GM19238 (cell line): ENCODE data around the gene CNIH2.

Experiments used
- DNase-seq: peaks from one replicate; pipeline ENCODE4 v3.0.0; 2011; ENCODE audit warnings: low spot score; ENCODE audit not compliant: insufficient read length

The CNIH2 gene

DNA sequence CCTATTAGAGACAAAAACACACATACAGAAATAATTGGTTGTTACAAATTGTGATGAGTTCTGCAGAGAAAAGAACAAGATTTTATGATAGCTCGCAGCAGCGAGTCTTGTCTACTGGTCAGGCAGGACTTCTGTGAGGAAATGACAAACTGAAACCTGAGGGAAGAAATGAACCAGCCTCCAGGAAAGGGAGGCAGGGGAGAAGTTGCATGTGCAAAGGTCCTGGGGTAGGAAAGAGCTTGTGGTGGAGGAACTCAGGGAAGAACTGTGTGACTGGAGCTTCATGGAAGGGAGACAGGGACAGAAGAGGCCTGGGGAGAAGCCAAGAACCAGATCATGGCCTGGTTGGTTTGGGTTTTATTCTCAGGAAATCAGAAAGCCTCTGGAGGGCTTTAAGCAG is 18.8 kb upstream of the CNIH2 start:
- no peak for DNase-seq

DNA sequence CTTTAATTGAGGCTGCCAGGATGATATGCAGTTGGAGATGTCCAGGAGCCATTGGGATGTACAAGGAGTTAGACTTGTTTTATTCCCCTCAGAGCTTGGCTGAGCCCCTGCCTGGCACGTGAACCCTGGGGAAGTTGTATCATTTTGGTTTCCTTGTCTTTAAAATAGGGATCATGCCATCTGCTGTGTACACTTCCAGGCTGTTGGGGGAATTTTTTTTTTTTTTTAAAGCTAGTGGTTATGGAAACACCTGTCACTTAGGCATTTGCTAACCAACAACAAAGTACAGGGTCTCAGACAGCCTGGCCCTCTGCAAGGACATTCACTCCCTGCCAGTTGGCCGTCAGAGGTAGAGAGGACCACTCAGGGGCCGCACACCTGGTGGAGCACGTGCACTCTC is 18.0 kb upstream of the CNIH2 start:
- no peak for DNase-seq

DNA sequence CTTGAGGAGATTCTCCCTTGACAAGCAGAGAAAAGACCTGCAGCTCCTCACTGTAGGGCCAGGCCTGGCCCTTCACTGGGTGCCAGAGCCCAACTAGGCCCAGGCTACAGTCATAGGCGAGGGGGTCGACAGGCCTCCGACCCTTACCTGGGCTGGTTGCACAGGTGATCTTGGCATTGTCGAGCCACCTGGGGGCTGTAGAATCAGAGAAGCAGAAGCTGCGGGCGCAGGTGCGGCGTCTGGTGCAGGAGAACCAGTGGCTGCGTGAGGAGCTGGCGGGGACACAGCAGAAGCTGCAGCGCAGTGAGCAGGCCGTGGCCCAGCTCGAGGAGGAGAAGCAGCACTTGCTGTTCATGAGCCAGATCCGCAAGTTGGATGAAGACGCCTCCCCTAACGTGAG is 16.4 kb upstream of the CNIH2 start:
- DNase-seq: no peak

DNA sequence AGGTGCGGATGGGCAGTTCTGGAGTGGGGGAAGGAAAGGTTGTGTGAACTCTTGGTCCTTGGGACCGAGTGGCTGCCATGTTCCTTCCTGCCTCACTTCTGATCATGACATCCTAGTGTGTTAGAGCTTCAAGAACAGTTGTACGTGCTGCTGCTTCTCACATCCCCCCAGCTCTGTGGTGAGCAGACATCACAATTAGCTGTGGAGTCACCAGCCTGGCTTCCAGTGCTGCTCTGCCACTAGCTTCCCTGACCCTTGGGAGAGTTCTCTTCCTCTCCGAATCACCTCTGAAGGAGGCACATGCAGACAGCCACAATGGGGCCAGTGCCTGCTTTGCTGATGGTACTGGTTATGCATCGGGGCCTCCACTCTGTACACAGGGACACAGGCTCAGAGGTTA is 15.8 kb upstream of the CNIH2 start:
- DNase-seq: no peak

DNA sequence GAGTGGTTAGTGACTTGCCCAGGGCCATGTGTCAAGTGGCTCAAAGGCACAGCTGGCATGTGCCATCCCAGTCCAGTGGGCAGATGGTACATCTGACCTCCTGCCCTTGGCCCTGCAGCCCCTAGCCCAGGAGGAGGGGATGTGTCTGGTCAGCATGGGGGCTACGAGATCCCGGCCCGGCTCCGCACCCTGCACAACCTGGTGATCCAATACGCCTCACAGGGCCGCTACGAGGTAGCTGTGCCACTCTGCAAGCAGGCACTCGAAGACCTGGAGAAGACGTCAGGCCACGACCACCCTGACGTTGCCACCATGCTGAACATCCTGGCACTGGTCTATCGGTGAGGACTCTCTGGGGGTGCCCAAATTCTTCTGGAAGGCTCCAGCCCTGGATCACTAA is 15.3 kb upstream of the CNIH2 start:
- DNase-seq: no peak

DNA sequence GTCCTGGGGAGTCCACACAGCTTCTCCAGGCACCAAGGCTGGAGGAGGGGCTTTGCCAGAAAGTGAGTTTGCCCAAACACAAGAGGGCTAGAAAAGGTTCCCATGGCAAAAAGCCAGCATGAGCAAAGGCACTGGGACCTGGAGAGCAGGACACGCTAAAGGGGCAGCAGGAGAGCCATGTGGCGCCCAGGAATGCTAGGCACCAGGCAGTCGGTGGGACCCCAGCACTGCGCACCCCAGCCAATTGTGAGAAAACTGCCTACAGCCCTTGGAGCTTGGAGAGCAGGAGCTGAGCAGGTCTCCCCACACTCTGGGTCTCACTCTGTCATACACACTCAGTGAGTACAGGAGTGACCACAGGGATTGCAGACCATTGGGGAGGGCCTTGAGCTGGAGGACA is 14.7 kb upstream of the CNIH2 start:
- no peak for DNase-seq

DNA sequence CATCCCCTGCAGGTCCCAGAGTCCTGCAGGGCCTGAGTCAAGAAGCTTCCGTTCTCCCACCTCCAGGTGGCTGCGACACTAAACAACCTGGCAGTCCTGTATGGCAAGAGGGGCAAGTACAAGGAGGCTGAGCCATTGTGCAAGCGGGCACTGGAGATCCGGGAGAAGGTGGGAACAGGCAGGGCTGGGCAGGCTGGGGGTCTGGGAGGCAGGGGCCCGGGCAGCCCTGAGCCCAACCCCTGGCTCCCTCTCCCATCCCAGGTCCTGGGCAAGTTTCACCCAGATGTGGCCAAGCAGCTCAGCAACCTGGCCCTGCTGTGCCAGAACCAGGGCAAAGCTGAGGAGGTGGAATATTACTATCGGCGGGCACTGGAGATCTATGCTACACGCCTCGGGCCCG is 14.2 kb upstream of the CNIH2 start:
- no peak for DNase-seq

DNA sequence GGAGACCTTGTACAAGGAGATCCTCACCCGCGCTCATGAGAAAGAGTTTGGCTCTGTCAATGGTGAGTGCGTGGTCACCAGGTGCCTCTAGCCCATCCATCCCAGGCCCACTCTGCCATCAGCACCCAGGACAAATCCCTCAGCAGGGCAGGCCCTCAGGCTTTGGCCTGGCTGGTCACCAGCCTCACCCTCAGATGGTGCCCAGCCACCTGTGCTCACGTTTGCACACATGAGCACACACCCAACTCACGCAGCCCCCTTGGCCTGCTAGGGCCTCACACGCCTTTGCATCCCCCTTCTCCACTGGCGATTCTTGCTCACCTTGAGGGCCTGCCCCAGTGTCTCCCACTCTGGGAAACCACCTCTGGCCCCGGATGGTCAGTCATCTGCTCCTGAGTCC is 13.6 kb upstream of the CNIH2 start:
- no peak for DNase-seq

DNA sequence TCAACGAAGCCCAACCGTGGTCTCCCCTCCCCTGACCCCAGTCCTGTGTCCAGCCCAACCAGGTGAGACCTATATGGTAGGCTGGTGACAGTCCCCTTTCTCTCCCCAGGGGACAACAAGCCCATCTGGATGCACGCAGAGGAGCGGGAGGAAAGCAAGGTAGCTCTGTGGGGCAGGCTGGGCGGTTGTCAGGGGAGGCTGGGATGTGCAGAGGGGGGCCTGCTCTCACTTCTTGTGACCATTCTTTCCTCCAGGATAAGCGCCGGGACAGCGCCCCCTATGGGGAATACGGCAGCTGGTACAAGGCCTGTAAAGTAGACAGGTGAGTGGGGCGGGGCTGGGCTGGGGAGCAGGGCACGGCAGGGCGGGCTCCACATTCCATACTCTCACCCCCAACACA is 13.1 kb upstream of the CNIH2 start:
- DNase-seq: no peak

DNA sequence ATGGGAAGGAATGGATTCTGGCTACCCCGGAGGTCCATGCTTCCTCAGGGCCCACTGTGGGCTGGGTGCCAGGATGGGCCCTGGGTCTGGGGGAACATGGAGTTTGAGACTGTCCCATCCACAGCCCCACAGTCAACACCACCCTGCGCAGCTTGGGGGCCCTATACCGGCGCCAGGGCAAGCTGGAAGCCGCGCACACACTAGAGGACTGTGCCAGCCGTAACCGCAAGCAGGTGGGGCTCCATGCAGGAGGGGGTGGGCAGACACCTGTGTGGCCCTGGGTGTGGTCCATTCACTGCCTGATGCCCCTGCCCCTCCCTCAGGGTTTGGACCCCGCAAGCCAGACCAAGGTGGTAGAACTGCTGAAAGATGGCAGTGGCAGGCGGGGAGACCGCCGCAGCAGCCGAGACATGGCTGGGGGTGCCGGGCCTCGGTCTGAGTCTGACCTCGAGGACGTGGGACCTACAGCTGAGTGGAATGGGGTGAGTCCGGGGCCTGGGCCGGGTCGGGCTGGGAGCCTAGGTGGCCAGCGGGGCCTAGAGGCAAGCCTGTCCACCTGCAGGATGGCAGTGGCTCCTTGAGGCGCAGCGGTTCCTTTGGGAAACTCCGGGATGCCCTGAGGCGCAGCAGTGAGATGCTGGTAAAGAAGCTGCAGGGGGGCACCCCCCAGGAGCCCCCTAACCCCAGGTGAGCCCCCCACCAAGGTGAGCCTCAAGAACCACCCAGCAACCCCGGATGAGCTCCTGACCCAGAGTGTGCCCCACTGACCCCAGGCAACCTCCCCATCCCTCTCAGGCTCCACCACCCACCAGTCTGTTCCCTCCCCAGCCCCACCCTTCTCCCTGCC is 12.2 kb upstream of the CNIH2 start:
- DNase-seq: no peak

DNA sequence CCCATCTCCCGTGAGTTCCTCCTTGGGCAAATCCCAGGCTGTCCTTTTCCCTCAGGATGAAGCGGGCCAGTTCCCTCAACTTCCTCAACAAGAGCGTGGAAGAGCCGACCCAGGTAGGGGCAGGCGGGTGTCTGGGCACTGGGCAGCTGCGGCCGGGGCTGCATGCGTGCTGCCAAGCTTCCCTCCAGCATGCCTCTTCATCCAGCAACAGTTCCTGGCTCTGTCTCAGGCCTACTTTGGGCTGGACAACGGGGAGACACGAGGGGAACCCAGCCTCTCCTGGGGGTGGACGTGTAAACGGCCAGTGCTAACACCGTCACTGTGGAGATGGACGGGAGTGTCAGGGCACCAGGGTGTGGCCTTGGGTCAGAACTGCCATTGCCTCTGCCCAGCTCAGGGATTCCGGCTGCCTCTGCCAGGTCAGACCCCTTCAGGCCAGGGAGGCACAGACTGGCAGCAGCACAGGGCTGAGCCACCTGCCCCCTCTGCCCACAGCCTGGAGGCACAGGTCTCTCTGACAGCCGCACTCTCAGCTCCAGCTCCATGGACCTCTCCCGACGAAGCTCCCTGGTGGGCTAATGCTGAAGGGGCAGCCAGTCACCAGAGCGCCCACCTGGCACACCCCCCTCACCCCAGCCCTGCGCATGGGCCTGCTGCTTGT is 11.5 kb upstream of the CNIH2 start:
- no peak for DNase-seq

DNA sequence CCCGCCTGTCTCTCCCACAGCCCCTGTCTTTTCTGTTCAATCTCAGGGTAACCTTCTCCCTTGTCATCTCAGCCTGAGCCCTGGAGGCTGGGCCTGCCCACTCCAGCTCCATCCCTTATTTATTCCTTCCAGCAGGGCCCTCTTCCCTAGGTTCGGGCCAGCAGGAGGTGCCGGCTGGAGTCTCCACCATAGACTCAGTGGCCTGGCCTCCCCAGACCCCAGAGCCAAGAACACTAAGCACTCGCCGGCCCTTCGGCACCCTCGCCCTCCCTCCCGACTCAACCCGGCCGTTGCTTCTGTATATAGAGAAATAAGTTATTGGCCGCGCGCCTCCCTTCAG is 11.0 kb upstream of the CNIH2 start:
- no peak for DNase-seq

DNA sequence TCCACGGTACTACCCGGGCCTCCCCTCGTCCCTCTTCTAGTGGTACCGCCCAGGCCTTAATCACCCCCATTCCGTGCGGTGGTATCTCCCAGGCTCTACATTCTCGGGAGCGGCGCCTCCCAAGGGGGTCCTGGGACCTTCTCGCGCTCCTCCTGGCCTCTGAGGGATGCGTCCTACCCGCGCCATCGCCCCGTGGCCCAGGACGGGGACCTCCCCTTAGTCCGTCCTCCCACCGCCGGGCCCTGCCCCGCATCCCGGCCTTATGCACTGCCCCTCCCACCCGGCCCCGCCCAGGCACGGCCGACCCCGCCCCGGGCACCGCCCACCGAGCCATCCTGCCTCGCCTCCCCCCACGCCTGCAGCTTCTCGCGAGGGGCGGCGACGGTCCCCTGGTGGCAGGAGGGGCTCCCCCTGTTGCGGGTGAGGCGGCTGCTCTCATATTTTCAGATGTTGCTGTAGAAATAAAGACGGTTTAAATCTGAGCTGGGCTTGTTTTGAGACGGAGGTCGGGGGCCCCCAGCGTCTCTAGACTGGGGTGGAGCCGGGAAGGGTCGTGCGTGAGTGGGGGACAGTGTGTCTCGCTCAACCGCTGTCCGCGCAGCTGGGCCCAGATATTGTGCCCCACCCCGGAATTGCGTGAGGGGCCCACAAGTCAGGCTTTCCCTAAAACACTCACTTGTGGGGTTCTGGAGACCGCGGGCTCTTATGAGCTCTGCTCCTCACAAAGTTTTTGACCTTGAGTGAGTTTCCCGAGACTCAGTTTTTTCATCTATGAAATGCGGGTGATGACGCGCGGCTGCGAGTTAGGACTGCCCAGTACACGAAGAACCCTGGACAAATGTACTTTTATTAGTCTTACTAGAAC is 10.4 kb upstream of the CNIH2 start:
- peak; percentile 85 for DNase-seq

DNA sequence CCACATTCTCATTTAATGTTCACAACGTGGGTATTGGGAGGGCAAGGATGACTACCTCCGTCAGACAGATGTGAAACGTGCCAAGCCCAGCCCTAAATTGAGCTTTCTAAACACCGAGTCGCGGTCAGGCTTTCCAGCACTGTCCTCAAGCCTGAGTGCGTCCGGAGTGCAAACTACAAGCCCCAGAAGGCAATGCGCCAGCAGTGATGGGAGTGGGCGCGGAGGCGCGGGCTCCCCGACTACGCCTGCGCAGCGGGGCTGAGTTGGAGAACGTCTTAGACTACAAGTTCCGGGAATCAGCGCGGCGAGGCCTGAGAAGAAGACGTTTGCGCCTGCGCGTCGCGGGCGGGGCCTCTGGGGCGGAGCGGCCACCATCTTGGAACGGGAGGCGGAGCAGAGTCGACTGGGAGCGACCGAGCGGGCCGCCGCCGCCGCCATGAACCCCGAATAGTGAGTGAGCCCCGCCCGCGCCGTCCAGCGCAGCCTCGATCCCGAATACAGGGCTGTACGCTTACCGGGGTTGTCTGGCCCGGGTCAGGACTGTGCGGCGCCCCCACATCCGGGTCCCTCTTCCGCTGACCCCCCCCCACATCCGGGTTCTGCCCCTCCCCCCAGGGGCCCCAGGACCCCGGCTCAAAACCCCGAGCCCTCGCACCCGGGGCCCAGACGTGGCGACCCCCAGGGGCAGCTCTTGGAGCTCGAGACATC is 9.6 kb upstream of the CNIH2 start, which contains the start of gene RAB1B:
Gene RAB1B (plus strand): TSS at position 396 of the 708 bp plus-strand sequence. CDS start 41 bp downstream, at position 437.
- peak; percentile 97 for DNase-seq

DNA sequence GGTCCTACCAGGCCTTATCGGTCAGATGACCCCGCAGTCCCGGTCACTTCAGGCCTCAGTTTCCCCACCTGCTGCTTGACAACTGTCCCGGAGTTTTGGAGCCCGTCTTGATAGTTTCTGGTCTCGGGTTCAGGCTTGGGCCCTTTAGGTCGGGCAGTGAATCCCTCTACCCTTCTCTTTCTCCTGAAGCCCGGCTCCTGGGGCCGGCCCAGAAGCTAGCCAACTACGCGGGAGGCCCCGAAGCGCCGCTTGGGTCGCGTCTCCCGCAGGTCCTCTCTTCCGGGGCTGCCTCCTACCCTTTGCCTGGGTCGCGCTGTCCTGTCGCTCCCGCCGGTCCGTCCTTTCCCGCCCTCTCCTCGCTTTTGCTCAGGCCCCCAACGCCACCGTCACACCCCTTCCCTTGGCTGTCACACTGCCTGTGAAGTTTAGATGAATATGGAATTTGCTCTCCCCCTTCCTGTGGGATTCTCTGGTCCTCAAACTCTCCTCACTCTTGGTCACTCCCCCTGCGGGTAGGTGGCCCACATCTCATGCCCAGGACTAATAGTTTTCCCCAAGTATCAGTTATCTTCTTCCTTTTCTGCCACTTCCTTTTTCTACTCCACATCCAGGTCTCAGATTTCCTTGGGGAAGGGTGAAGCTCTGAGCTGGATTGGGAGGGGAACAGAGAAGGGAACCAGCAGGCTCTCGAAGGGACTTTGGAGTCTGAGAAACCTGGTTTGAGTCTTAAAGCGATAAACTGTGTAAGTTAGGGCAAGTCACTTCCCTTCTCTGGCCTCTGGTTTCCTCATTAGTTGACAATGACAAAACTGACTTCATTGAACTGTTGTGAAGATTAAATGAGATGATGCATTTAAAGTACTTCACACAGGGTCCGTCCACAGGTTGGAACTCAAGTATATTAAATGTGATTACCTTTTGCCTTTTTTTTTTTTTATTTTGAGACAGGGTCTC is 8.7 kb upstream of the CNIH2 start:
- DNase-seq: no peak

DNA sequence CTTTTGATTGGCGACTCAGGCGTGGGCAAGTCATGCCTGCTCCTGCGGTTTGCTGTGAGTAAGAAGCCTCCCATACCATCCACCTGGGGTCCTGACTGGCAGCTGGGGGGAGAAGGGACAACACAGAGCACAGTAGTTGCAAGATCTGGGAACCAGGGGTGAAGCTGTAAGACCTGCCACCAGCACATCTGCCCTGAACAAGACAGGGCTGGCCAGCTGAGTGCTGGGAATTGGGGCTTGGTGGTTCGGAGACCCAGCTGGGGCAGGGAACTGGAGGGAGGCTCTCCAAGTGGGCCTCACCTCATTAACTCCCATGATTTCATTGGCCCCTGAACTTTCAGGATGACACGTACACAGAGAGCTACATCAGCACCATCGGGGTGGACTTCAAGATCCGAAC is 6.2 kb upstream of the CNIH2 start:
- no peak for DNase-seq

DNA sequence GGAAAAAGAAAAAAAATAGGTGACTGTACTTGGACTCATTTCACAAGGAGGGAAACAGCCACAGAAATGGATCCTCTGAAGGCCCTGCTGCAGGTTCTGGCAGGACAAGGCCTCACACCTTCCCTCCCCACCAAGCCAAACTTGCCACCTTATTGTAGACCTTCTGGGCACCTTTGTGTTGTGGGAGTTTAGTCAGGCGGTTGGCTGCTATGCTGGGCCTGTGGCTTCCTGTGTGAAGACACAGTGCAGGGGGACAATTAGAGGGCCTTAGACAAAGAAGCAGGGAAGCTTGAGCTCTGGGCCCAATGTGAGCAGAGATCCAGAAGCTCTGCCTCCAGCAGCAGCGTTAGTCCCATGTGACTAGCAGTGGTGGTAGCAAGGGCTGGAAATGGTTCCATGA is 5.4 kb upstream of the CNIH2 start:
- DNase-seq: no peak

DNA sequence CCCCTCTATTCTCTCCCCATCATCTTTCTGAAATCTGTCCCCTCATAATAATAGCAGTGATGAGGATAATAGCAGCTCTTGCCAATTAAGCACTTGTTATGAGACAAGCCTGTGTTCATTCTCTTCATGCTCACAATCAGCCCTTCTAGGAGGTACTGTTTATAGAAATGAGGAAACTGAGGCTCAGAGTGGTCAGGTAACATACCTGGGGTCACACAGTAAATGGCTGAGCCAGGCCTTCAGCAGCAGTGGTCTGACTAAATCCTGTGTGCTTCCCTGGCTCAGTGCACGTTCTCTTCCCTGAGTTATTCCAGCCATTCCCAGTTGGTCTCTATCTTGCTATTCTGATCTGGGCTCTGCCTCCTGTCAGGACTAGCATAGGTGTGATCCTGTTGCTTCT is 3.8 kb upstream of the CNIH2 start:
- no peak for DNase-seq

DNA sequence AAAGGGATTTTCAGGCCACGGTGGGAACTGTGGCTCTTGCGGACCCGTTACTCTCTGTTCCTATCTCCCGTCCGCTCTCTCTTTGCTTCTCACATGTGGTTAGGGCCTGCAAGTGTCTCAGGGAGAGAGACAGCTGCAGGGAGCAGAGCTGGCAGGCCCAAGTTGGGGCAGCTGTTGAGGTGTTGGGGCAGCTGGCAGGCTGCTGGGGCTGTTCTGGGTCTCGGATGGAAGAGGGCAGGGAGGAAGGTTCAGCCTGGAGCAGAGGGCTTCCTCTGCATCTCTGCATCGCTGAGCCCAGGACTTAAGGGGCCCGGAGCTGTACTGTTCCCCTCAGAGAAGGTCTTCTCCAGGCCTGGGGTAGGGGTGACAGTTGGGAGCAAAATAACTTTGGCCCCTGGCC is 2.6 kb upstream of the CNIH2 start:
- DNase-seq: no peak

DNA sequence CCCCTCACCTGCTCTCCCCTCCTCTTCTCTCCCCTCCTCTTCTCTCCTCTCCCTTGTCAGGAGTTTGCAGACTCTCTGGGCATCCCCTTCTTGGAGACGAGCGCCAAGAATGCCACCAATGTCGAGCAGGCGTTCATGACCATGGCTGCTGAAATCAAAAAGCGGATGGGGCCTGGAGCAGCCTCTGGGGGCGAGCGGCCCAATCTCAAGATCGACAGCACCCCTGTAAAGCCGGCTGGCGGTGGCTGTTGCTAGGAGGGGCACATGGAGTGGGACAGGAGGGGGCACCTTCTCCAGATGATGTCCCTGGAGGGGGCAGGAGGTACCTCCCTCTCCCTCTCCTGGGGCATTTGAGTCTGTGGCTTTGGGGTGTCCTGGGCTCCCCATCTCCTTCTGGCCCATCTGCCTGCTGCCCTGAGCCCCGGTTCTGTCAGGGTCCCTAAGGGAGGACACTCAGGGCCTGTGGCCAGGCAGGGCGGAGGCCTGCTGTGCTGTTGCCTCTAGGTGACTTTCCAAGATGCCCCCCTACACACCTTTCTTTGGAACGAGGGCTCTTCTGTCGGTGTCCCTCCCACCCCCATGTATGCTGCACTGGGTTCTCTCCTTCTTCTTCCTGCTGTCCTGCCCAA is 1.9 kb upstream of the CNIH2 start:
- DNase-seq: no peak
